Islet precursor cell (in vitro differentiated cells): ENCODE measurements around the gene NT5DC3.

Experiments used
- DNase-seq: peaks from one replicate; pipeline ENCODE4 v3.0.0-alpha.2; 2018

Gene NT5DC3

GRCh38 chr12:103840876-103841689, at the start of gene NT5DC3:
Gene NT5DC3, minus strand, starts transcription at chr12:103841234. Its CDS starts 78 bp downstream, at chr12:103841156.
- peak; percentile 96 for DNase-seq

- DNase-seq, result no peak
These were observed 46.7 kb upstream of the NT5DC3 start for GRCh38 chr12:103887738-103888137.

DNA sequence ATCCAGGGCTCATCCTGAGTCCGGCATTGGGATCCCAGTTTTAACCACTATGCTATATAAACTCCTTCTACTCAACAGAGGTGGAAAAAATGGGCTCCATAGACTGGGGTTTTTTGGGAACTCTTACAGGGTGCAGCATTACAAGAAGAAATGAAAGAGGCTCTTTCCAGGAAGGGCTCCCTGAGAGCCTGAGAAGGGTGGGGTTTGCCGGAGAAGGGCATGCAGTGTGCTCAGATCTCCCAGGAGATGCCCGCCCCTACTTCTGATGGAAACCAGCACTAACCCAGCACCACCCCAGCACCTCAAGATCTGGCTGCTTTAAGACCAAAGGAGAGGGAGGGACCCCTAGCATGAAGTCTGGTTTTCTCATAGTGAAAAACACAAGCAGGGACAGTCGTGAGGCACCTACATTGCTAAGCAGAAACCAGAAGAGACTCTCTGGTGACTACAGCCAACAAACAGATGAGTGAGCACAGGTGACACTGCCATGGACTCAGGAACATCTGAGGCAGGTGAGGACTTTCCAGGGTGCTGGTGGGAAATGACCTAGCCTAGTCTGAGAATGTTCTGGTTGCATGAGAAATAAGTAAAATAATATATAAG, 45.3 kb upstream of the NT5DC3 start:
- no peak for DNase-seq

DNA sequence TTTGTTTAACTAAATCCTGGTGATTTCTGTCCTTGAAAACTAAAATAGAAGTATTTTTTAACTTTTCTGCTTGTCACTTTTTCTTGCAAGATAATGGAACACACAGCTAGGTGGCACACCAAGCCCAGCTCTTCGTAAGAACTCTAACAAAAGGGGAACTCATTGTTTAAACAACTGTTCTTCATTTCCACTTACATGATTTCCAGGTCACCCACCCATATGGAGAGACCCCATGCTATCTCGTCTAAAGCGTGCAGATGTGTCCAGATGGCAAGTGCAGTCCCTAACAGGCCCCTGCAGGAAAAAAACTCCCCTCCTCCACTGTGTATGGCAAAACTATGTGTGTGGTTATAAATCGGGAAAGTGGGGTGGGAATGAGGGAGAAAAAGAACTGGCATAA, 43.3 kb upstream of the NT5DC3 start:
- DNase-seq, result no peak

GRCh38 chr12:103883908-103884307, 42.9 kb upstream of the NT5DC3 start:
- DNase-seq, result no peak

- no peak for DNase-seq
These were observed 42.0 kb upstream of the NT5DC3 start for GRCh38 chr12:103882861-103883596.

DNA sequence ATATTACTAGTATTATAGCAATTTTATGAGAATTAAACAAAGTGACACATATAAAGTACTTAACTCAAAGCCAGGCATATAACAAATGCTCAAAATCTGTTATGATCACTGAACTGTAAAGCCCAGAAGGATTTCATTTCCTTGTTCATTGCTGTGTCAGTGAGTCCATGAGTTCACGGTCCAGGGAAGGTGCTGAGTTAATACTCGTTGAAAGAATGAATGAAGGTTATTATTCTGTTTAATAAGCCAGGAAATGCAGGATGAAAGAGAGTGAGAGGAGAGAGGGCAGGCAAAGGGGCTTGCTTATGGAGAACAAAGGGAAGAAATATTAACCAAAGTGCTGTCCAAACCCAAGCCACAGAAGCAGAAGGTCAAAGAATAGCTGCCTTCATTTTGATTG, 40.2 kb upstream of the NT5DC3 start:
- DNase-seq, result no peak

GRCh38 chr12:103880299-103881142, 39.5 kb upstream of the NT5DC3 start:
- peak; percentile 76 for DNase-seq

- no peak for DNase-seq
These were observed 38.8 kb upstream of the NT5DC3 start for GRCh38 chr12:103879878-103880277.

DNA sequence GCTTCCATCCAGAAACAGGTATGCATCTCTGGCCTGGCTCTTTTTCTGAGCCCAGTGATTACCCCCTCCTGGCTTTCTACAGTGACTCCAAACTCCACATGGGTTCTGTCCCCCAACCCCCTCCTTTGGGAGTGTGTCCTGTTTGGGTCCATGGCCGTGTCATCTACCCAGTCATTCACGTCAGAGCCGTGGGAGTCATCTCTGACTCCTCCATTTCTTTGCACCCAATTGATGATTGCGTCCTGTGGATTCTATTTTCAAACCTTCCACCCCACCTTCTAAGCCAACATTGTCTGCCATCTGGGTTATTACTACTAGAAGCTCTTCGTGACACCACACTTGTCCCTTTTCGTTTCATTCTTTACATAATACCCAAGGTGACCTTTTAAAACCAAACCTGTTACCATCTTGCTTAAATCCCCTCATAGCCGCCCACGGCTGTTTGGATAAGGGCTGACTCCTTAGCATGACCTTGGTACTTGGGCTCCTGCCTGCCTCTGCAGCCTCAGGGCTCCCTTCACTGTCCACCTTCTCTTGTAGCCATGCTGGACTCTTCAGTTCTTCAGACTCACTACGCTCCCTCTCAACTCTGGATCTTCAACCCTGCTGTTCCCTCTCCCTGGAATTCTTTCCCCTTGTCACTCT, 38.1 kb upstream of the NT5DC3 start:
- DNase-seq, result no peak

GRCh38 chr12:103877934-103878510, 37.0 kb upstream of the NT5DC3 start:
- peak; percentile 85 for DNase-seq

GRCh38 chr12:103877288-103877687, 36.3 kb upstream of the NT5DC3 start:
- no peak for DNase-seq

DNA sequence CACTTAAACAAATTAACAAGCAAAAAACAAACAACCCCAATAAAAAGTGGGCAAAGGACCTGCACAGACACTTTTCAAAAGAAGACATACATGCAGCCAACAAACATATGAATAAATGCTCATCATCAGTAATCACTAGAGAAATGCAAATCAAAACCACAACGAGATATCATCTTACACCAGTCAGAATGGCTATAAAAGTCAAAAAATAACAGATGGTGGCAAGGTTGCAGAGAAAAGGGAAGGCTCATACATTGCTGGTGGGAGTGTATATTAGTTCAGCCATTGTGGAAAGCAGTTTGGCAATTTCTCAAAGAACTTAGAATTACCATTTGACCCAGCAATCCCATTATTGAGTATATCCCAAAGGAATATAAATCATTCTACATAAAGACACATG, 34.6 kb upstream of the NT5DC3 start:
- no peak for DNase-seq

DNA sequence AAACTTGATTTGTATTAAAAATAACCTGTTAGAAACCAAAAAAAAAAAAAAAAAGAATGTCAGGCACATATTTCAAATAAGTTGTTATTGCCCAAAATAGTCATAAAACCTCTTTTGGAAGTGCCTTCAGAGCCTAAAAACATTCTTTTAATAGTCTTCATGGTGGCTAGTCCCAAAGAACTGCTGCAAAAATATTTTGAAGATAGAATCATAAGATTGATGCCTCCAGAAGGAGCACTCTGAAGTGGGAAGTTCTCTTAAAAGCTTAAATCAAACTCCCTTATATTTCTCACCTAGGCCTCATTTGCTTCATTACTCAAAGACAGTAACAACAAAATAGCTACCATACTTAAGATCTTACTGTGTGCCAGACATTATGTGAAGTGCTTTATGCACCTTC, 27.2 kb upstream of the NT5DC3 start:
- DNase-seq, result no peak

DNA sequence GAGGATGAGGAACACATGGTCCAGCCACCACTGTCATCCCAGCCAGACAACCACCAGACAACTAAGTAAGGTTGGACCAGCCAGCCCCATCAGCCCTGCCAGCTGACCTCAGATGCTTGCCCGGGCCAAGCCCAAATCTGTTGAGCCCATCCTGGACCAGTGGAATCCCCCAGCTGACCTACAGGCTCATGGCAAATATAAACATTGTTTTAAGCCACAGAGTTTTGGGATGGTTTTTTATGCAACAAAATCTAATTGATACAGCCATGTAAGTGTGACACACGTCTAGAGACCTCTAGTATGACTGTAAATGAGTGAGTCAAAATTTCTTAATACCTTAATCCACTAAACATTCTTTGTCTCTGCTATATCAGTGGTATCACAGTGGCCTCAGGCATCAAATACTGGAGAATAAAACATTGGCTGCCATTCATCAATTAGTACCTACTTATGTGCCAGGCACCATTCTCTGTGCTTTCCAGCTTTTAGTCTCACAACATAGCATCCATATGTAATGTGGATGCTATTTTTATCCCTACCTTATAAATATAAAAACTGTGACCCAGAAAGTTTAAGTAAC, 24.2 kb upstream of the NT5DC3 start:
- DNase-seq, result no peak

DNA sequence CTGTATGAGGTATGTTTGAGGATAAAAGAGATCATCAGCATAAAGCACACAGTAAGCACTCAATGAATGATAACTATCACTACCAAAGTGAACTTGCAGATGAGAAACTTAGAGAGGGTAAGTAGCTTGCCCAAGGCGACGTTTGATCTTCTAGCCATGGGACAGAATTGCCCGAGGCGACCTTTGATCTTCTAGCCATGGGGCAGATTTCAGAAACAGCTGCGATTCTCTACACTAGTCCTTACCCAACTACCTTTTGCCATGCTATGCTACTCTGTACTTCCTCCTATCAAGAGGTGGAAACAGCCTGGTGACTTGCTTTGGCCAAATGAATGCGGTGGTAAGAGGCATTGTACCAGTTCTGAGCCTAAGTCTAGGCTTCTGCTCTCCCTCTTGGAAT, 23.7 kb upstream of the NT5DC3 start:
- DNase-seq, result no peak

GRCh38 chr12:103858953-103859601, 18.0 kb upstream of the NT5DC3 start:
- peak; percentile 97 for DNase-seq

GRCh38 chr12:103858335-103858734, 17.3 kb upstream of the NT5DC3 start:
- DNase-seq, result no peak

DNA sequence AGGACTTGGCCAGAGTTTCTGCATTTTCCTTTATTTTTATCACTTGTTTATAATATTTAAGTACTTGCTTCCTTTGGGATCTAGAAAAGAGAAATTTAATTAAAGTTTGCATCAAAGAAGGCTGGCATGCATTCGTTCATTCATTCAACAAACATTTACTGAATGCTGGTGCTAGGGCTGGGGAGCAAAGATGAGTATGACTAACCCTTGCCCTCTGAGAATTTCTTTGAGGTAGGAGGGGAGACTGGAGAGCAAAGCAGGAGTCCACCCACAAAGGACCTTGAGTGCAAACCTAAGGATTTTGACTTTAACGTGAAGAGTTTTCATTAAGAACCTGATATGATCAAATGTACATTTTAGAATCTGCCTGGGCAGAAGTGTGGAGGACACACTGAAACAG, 16.1 kb upstream of the NT5DC3 start:
- no peak for DNase-seq

DNA sequence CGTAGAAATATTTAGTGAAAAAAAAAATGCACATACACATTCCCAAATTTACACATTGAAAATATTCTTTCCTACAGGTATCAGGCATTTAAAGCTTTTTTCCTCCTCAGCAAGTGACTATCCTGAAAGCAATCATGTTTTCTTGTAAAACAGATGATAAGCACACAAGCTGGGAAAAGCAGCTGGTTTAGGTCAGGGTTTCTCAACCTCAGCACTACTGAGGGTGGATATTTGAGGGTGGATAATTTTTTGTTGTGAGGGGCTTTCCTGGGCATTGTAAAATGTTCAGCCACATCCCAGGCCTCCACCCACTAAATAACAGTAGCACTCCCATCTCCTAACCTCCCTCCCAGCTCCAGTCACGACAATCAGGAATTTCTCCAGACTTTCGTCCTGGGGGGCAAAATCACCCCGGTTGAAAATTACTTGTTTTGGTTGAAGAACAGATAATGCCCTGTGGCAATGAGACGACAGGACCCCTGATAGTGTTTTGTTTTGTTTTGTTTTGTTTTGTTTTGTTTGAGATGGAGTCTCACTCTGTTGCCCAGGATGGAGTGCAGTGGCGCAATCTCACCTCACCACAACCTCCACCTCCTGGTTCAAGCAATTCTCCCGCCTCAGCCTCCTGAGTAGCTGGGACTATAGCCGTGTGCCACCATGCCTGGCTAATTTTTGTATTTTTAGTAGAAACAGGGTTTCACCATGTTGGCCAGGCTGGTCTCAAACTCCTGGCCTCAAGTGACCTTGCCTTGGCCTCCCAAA, 15.0 kb upstream of the NT5DC3 start:
- DNase-seq, result no peak
